Panc1 (cell line): ENCODE data around the gene IRF2BP1. TPM values are rescaled to one million over a fixed set of nuclear protein-coding genes. Genes with fewer than 3 reads are reported as not detected.
A peak's percentile ranks its signal among the peaks of the same experiment; 100 is the strongest.

ENCODE experiments used
- ATAC-seq: fragments of 200-7000 bp; cut with Tn5 transposase; 2 replicates; pipeline ENCODE4 v1.9.1; 2020; ENCODE audit warnings: mild to moderate bottlenecking, moderate library complexity
- BruUV-seq: library from RNA; stranded (reverse); fragments of 400-500 nt; replicated peaks from 2 replicates; lab custom pipeline; 2021; lab: Mats Ljungman, UMichigan
- CTCF ChIA-PET: fragments of 300-600 bp; sonication (Branson Sonifier 250); formaldehyde crosslinking; loops from one replicate; lab custom pipeline; 2022; ENCODE audit warnings: antibody characterized with exemption; lab: Charles Lee
- POLR2A ChIA-PET: fragments of 300-600 bp; sonication (Branson Sonifier 250); formaldehyde crosslinking; loops from one replicate; lab custom pipeline; 2022; ENCODE audit warnings: antibody characterized with exemption; lab: Charles Lee
- DNase-seq: peaks from one replicate; pipeline ENCODE4 v3.0.0-alpha.2; 2010; ENCODE audit warnings: low read depth, low spot score
- H3K27ac ChIP-seq: 2 replicates; pipeline ENCODE4 v1.5.1; 2011; ENCODE audit warnings: mild to moderate bottlenecking, low read length, inconsistent platforms
- H3K27me3 ChIP-seq: fragments of 200-500 bp; sonication (Bioruptor generic); 2 replicates; pipeline ENCODE4 v1.6.0; 2014; ENCODE audit warnings: low read length, inconsistent platforms; ENCODE audit not compliant: control insufficient read depth, insufficient read depth
- H3K36me3 ChIP-seq: fragments of 200-500 bp; sonication (Bioruptor generic); 2 replicates; pipeline ENCODE4 v1.5.1; 2014; ENCODE audit warnings: inconsistent platforms, mild to moderate bottlenecking, low read length, moderate library complexity; ENCODE audit not compliant: control insufficient read depth, insufficient read depth
- H3K4me1 ChIP-seq: 2 replicates; pipeline ENCODE4 v1.5.1; 2011; ENCODE audit warnings: inconsistent platforms, mild to moderate bottlenecking, low read length, moderate library complexity; ENCODE audit not compliant: control insufficient read depth, insufficient read depth
- H3K4me3 ChIP-seq, 2 experiments: 2 replicates each; pipeline ENCODE4 v1.5.1; 2011 to 2012; ENCODE audit warnings: low read depth in 2 of 2, low read length in 2 of 2, mild to moderate bottlenecking in 2 of 2, inconsistent platforms in 1 of 2, moderate library complexity in 1 of 2
- H3K9me3 ChIP-seq: fragments of 200-500 bp; sonication (Bioruptor generic); 2 replicates; pipeline ENCODE4 v1.5.1; 2014; ENCODE audit warnings: low read depth, mild to moderate bottlenecking, inconsistent platforms, low read length, moderate library complexity; ENCODE audit not compliant: control insufficient read depth, insufficient read depth
- CTCF ChIP-seq: fragments of 450-650 bp; IDR thresholded peaks from 2 replicates; pipeline ENCODE4 v1.5.1; 2017; ENCODE audit warnings: mild to moderate bottlenecking
- POLR2AphosphoS5 ChIP-seq: IDR thresholded peaks from 2 replicates; pipeline ENCODE4 v1.6.1; 2012; ENCODE audit warnings: mild to moderate bottlenecking, low read depth, low read length, moderate library complexity
- SIN3A ChIP-seq: IDR thresholded peaks from 2 replicates; pipeline ENCODE4 v1.6.1; 2012; ENCODE audit warnings: low read depth, mild to moderate bottlenecking, low read length, moderate library complexity, borderline replicate concordance; ENCODE audit not compliant: insufficient read depth
- TCF7L2 ChIP-seq: IDR thresholded peaks from 2 replicates; pipeline ENCODE4 v1.6.1; 2011; ENCODE audit warnings: mild to moderate bottlenecking, low read depth, low read length, inconsistent platforms
- in situ Hi-C: cut with HindIII; loops from 2 replicates; pipeline ENCODE4 v1.10.0; 2016; ENCODE audit warnings: low sequenced_read_pairs, low pct_unique_long_range_greater_than_20kb
- intact Hi-C: fragments of 100-400 bp; cut with micrococcal nuclease; formaldehyde crosslinking; loops from one replicate; pipeline ENCODE4 v1.10.0; 2022; ENCODE audit not compliant: unreplicated experiment
- total RNA-seq: library from RNA; stranded (reverse); gene quantifications from one replicate; pipeline ENCODE4 v1.2.1, GENCODE V29; 2021; ENCODE audit not compliant: unreplicated experiment
- TF ChIP-seq, protein P1 (sequence below), 2 experiments: IDR thresholded peaks; 2 replicates each; pipeline ENCODE4 v1.6.1; 2011 to 2012; ENCODE audit warnings: low read depth in 2 of 2, control low read depth in 1 of 2, low read length in 1 of 2, mild to moderate bottlenecking in 1 of 2, moderate library complexity in 1 of 2; ENCODE audit not compliant: insufficient read depth in 1 of 2

The IRF2BP1 gene
- total RNA-seq, 1 experiment from 2014 or later = 21.9 TPM

DNA sequence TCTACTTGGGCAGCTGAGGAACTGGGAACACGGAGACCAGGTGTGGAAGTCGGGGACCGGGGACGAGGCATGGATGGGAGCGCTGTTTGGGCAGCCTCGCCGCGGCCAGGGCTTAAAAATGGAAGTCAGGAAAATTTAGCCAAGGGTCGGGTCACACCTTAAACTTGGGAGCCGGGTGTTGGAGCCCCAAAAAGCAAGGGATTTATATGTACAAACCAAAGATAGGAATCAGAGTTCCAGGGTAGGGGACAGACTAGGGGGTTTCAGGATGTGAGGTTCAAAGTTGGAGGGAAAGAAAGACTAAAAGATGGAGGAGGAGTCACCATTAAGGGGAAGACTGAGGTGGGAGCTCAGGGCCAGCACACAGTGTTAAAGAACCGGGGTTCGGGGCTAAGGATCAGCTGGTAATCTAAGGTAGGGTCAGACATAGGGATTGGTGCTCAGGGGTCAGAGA, 21.3 kb downstream of the IRF2BP1 start:
- ATAC-seq = no peak
- Histone ChIP-seq H3K27ac (no peak overlapping the region), H3K36me3 (no peaks in the 10 kb centered on the region; the same call in 1 of the 2 replicates), H3K4me1 (peaks cover 4% of the 10 kb centered on the region; the same call in 1 of the 2 replicates), H3K9me3 (no peaks in the 10 kb centered on the region), H3K4me3 (peak overlapping the region; percentile 24 to 95; a peak in 2 of 4 replicates), H3K27me3 (no peaks in the 10 kb centered on the region; the same call in 1 of the 2 replicates)
- in situ Hi-C loops = no loop called here
- BruUV-seq = no TSS peak
- intact Hi-C loops = no loop called here
- POLR2A ChIA-PET = no interaction called here
- CTCF ChIA-PET = interaction anchor here (0.6 kb wide), 1 partner anchor 95 kb away, joined by 7 read pairs; no protein-coding TSS in a partner anchor
- DNase-seq = no peak
- TF ChIP-seq TCF7L2 = no peak

GRCh38 chr19:45863840-45864628, 21.9 kb downstream of the IRF2BP1 start, which contains the start of gene FOXA3:
FOXA3 (plus strand) TSS chr19:45864326; CDS start chr19:45864457, 131 bp downstream.
- BruUV-seq = no TSS peak
- Histone ChIP-seq H3K4me3 (peak within 1 kb of the TSS; percentile 59 to 95), H3K4me1 (peaks cover 4% of the 10 kb centered on the region; the same call in 1 of the 2 replicates), H3K27ac (no peak within 1 kb of the TSS), H3K9me3 (no peaks in the 10 kb centered on the region), H3K27me3 (no peaks in the 10 kb centered on the region; the same call in 1 of the 2 replicates), H3K36me3 (no peaks in the 10 kb centered on the region; the same call in 1 of the 2 replicates)
- in situ Hi-C loops (no loop called here), intact Hi-C loops (no loop called here)
- ChIA-PET POLR2A (no interaction called here), CTCF (interaction anchor here (0.6 to 0.9 kb wide), 4 partner anchors 20 to 139 kb away, joined by 3 to 7 read pairs (median 4); no protein-coding TSS in a partner anchor)
- TF ChIP-seq CTCF (peak; percentile 81), SIN3A (no peak), POLR2AphosphoS5 (no peak), TCF7L2 (no peak)
- TF ChIP-seq, protein P1, sequence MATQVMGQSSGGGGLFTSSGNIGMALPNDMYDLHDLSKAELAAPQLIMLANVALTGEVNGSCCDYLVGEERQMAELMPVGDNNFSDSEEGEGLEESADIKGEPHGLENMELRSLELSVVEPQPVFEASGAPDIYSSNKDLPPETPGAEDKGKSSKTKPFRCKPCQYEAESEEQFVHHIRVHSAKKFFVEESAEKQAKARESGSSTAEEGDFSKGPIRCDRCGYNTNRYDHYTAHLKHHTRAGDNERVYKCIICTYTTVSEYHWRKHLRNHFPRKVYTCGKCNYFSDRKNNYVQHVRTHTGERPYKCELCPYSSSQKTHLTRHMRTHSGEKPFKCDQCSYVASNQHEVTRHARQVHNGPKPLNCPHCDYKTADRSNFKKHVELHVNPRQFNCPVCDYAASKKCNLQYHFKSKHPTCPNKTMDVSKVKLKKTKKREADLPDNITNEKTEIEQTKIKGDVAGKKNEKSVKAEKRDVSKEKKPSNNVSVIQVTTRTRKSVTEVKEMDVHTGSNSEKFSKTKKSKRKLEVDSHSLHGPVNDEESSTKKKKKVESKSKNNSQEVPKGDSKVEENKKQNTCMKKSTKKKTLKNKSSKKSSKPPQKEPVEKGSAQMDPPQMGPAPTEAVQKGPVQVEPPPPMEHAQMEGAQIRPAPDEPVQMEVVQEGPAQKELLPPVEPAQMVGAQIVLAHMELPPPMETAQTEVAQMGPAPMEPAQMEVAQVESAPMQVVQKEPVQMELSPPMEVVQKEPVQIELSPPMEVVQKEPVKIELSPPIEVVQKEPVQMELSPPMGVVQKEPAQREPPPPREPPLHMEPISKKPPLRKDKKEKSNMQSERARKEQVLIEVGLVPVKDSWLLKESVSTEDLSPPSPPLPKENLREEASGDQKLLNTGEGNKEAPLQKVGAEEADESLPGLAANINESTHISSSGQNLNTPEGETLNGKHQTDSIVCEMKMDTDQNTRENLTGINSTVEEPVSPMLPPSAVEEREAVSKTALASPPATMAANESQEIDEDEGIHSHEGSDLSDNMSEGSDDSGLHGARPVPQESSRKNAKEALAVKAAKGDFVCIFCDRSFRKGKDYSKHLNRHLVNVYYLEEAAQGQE (IDR thresholded peaks at IDR 0.05; ENCODE audit: insufficient read depth in 1 of 2, low read depth in 2 of 2, low read length in 1 of 2) = no peak
- ATAC-seq (peak; percentile 55), DNase-seq (no peak)
